OCI-LY7 (cell line): ENCODE data around the gene EYS.

Experiments used
- CTCF ChIP-seq: fragments of 200-600 bp; sonication (generic); conservative IDR thresholded peaks from 2 replicates; pipeline ENCODE4 v1.5.1; 2014; ENCODE audit warnings: mild to moderate bottlenecking, antibody characterized with exemption, low read length, moderate library complexity, mixed read lengths
- EZH2phosphoT487 ChIP-seq: fragments of 200-600 bp; sonication (generic); IDR thresholded peaks from 2 replicates; pipeline ENCODE4 v1.6.1; 2018; ENCODE audit warnings: low read depth, borderline replicate concordance, mild to moderate bottlenecking, mixed run types, antibody characterized with exemption, low read length, moderate library complexity, mixed read lengths

GRCh38 chr6:63724721-63725120 lies 1982.3 kb downstream of the EYS start:
- TF ChIP-seq CTCF: no peak
- TF ChIP-seq EZH2phosphoT487: no peak
